Measurements from ENCODE around the gene TMC1. TPM values are rescaled to one million over a fixed set of nuclear protein-coding genes. Genes with fewer than 3 reads are reported as not detected.

Gene TMC1
- total and polyA plus RNA-seq, 11 donors: 0.07 to 0.75 (median 0.33) TPM; not detected in 5

DNA sequence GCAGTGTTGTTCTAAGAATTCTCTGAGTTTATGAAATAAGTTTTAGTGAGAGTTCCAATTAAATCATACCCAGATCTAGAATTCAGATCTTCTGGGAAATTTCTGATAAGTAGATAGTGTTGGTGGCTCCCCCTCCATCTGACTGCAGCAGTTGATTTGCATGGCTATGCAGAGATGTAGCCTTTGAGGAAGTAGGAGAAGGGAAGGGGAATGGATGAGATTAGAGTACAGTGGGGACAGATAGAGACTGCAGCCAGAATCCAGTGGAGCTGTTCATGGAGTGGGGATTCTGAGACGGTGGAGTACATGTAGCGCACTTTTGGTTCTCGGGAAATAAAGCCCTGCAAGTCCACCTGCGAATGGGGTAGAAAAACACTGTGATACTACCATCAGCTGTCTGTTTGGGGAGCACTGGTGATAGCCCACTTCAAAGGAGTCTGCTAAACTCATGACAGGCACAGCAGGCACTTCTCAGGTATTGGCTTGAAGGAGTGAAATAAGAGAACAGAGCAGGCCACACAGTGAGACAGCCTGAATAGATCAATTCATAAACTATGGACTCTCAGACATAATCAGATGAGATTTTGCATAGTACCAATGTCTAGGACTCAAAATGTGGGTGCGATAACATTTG is 334.6 kb downstream of the TMC1 start:
- DNase-seq (no peak), ATAC-seq (no peak)
- TF ChIP-seq POLR2A (IDR thresholded peaks at IDR 0.05): no peak
- TF ChIP-seq, protein P1, sequence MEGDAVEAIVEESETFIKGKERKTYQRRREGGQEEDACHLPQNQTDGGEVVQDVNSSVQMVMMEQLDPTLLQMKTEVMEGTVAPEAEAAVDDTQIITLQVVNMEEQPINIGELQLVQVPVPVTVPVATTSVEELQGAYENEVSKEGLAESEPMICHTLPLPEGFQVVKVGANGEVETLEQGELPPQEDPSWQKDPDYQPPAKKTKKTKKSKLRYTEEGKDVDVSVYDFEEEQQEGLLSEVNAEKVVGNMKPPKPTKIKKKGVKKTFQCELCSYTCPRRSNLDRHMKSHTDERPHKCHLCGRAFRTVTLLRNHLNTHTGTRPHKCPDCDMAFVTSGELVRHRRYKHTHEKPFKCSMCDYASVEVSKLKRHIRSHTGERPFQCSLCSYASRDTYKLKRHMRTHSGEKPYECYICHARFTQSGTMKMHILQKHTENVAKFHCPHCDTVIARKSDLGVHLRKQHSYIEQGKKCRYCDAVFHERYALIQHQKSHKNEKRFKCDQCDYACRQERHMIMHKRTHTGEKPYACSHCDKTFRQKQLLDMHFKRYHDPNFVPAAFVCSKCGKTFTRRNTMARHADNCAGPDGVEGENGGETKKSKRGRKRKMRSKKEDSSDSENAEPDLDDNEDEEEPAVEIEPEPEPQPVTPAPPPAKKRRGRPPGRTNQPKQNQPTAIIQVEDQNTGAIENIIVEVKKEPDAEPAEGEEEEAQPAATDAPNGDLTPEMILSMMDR (IDR thresholded peaks at IDR 0.05): no peak
- 80 to 84% (median 82%) methylated on average over 5 of the region's 5 CpGs for WGBS, 4 donors
- Histone ChIP-seq H3K4me3 (no peak overlapping the region), H3K27ac (peak overlapping the region in 1 of 12 donors; percentile 5), H3K9me3 (no peaks in the 10 kb centered on the region), H3K4me1 (peaks cover 0 to 30% (median 14%) of the 10 kb centered on the region in 12 donors), H3K36me3 (no peaks in the 10 kb centered on the region), H3K27me3 (no peaks in the 10 kb centered on the region)
- intact Hi-C loops (cut with DNase I): loop anchor here (2.0 to 10.0 kb wide), 7 partner anchors 166 to 329 kb away; no protein-coding TSS in a partner anchor

DNA sequence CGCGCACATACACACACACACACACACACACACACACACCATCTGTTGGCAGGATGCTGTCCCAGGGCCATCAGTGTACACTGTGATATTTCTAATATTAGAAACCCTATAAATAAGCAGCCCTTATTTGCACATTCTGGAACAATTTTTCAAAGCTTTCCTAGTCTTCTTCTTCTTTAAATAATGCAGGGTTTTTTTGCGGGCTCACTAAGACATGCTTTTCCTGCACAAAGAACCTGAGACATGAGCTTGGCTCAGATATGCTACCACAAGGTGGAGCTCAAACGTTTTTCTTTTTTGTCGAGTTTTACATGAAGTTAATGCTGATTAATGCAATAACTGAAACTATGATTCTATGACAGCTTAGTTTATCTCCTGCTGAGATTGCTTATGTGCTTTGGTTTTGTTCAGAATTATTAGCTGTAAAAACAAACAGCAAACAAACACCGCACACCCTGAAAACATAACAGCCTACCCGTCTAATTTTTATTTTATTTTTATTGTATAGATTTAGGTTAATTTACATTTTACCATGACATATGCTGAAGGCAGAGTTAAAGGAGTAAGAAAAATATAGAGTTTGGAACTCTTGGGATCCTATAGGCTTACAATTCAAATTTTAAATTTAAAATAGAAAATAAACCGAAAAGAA is 335.7 kb downstream of the TMC1 start:
- Histone ChIP-seq H3K36me3 (no peaks in the 10 kb centered on the region), H3K4me1 (peaks cover 0 to 30% (median 14%) of the 10 kb centered on the region in 12 donors), H3K27me3 (no peaks in the 10 kb centered on the region), H3K4me3 (no peak overlapping the region), H3K9me3 (no peaks in the 10 kb centered on the region), H3K27ac (peak overlapping the region in 2 of 12 donors; percentile 32 to 46)
- TF ChIP-seq POLR2A (IDR thresholded peaks at IDR 0.05): no peak
- TF ChIP-seq, protein P1 (IDR thresholded peaks at IDR 0.05): peak; percentile 44 to 81 (median 63)
- ATAC-seq: peak; percentile 55 to 83 (median 70)
- intact Hi-C loops (cut with DNase I): loop anchor here (1.0 to 10.0 kb wide), 8 partner anchors 165 to 328 kb away; no protein-coding TSS in a partner anchor
- 41 to 50% (median 47%) methylated on average over 8 of the region's 8 CpGs for WGBS, 4 donors
- peak in 2 of 5 donors; percentile 18 to 23 for DNase-seq

DNA sequence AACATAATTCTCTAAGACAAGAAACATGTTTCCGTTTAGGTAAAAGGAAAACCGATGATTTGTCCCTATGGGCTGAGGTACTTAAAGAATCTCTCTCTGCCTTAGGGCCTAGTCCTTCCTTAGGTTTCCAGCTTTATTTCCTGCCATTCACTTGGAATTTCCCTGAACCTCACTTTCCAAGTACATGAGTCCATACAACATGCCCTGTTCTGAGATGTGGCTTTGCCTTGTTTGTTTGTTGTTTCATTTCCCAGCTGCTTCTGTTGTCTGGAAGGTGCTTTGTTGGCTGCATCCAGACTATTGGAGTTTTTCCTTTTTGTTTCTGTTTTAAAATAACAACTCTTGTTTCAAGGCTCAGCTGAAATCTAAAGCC is 336.2 kb downstream of the TMC1 start:
- no peak overlapping the region for H3K4me3 ChIP-seq
- intact Hi-C loops (cut with DNase I): loop anchor here (1.0 to 10.0 kb wide), 8 partner anchors 165 to 327 kb away; no protein-coding TSS in a partner anchor
- no peaks in the 10 kb centered on the region for H3K27me3 ChIP-seq
- TF ChIP-seq, protein P1 (IDR thresholded peaks at IDR 0.05): no peak
- no peak for TF ChIP-seq POLR2A (IDR thresholded peaks at IDR 0.05)
- WGBS, 4 donors: 66 to 73% (median 67%) methylated on average over 2 of the region's 2 CpGs
- H3K27ac ChIP-seq: peak overlapping the region in 2 of 12 donors; percentile 32 to 46
- no peaks in the 10 kb centered on the region for H3K9me3 ChIP-seq
- DNase-seq (no peak), ATAC-seq (no peak)
- H3K36me3 ChIP-seq: no peaks in the 10 kb centered on the region
- H3K4me1 ChIP-seq: peaks cover 0 to 30% (median 14%) of the 10 kb centered on the region in 12 donors
